ENCODE measurements around the gene CLDN20.
"Not testable (repeated sequence)": the region's sequence is repeated elsewhere in the genome, so short reads cannot be mapped to it uniquely, and the experiment has no call there.

The CLDN20 gene

DNA sequence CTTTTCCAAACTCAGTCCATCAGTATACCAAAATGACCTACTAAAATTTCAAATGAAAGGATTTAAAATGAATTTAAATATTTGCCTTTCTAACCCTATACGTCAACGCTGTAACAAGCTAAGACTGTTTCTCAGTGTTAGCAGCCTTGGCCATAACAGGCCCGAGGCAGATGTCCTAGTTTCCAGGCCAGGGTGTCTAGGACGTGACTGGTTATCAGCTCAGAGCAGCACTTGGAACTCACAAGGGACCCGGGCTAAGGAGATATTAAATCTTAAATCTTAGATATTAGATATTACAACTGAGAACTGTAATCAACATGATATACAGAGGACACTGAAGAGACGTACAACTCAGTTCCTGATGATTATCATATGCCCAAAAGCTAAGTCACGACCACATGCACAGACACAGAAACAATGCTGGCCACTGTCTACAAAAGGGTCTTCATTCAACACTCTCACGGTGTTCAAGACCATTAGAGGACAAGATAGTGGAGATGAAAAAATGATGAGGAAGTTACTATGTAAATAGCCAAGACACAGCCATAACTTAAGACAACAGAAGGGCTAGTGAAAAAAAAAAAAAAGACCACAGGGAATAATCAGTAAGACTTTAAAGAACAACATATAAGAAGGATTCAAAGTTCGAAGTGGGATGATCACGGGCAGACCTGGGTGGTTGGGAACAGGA lies at the start of gene CLDN20:
Gene CLDN20, plus strand, starts transcription at position 641 of the 691 bp plus-strand sequence. CDS start 11,707 bp downstream, outside the sequence.
- Mint-ChIP-seq H3K27ac (peak within 1 kb of the TSS; percentile 50), H3K9me3 (ENCODE audit: low read depth) (no peaks in the 10 kb centered on the region), H3K4me1 (ENCODE audit: low read depth) (peaks cover 9% of the 10 kb centered on the region), H3K27me3 (no peaks in the 10 kb centered on the region), H3K36me3 (peaks cover 10% of the 10 kb centered on the region), H3K4me3 (no peak within 1 kb of the TSS)

- Mint-ChIP-seq H3K9me3 (ENCODE audit: low read depth) (no peaks in the 10 kb centered on the region), H3K27ac (no peak overlapping the region), H3K27me3 (peaks cover 3% of the 10 kb centered on the region), H3K36me3 (no peaks in the 10 kb centered on the region), H3K4me1 (ENCODE audit: low read depth) (no peaks in the 10 kb centered on the region), H3K4me3 (no peak overlapping the region)
Observed at GRCh38 chr6:155215906-155216305, 47.9 kb upstream of the CLDN20 start.

DNA sequence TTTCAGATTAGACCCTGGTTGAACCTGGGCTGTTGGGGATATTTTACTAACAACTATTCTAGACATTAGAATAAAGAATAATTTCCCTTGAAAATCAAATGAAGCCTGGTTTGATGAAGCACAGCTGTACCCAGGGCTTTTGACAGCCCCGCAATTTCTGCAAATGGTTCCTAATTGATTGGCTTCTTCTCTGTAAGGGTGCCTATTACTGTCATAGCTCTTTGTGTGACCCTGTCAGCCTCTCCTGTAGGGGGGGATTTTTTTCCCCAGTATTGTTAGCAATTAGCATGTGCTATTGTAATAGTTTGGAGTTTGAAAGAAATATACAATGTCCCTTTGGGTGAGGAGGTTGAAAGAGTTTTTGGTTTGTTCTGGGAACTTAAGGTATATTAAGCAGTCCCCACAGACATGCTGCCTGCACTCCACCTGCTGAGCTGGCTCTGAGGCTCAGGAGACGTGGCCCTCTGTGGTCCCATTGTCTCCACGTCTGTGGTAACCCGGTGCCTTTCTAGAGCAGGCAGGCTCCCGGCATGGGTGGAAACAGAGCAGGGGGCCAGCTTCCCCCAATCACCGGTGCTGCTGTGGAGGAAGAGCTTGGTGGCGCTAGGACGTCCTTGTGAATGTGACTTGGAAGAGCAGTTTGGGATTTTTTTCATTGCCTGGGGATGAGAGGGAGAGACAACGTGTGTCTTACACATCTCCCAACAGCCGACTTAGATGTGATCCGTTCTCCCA lies 47.3 kb upstream of the CLDN20 start:
- Mint-ChIP-seq H3K4me3 (no peak overlapping the region), H3K4me1 (ENCODE audit: low read depth) (no peaks in the 10 kb centered on the region), H3K27ac (no peak overlapping the region), H3K9me3 (ENCODE audit: low read depth) (no peaks in the 10 kb centered on the region), H3K36me3 (no peaks in the 10 kb centered on the region), H3K27me3 (peaks cover 3% of the 10 kb centered on the region)

GRCh38 chr6:155218711-155219110 lies 45.1 kb upstream of the CLDN20 start:
- H3K4me3 Mint-ChIP-seq; H3K4me1 Mint-ChIP-seq (ENCODE audit: low read depth); H3K27ac Mint-ChIP-seq; H3K36me3 Mint-ChIP-seq; H3K9me3 Mint-ChIP-seq (ENCODE audit: low read depth); H3K27me3 Mint-ChIP-seq: not testable (repeated sequence)

DNA sequence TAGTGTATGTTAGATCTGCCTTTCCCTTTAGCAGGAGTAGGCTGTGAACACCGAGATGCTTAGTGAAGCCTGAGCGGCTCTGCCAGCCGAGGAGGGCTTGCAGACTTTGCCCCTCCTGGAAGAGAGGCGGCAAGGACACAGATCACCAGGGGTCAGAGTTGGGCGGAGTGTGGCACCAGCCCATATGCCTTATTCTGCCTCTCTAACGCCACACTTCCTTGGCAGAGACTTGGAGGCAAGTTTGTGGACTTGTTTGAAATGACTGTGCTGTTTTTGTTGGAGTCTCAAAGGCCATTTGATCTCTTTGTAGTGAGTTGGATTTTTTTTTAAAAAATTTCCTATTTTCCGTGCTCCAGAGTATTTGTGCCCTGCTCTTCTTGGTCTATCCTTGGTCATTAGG lies 44.5 kb upstream of the CLDN20 start:
- H3K9me3 Mint-ChIP-seq (ENCODE audit: low read depth), result no peaks in the 10 kb centered on the region
- no peak overlapping the region for H3K4me3 Mint-ChIP-seq
- H3K27ac Mint-ChIP-seq, result no peak overlapping the region
- H3K36me3 Mint-ChIP-seq, result no peaks in the 10 kb centered on the region
- H3K27me3 Mint-ChIP-seq, result peaks cover 5% of the 10 kb centered on the region
- H3K4me1 Mint-ChIP-seq (ENCODE audit: low read depth), result peaks cover 9% of the 10 kb centered on the region

- Mint-ChIP-seq H3K9me3 (ENCODE audit: low read depth) (no peaks in the 10 kb centered on the region), H3K4me1 (ENCODE audit: low read depth) (peaks cover 14% of the 10 kb centered on the region), H3K27me3 (peaks cover 5% of the 10 kb centered on the region), H3K4me3 (no peak overlapping the region), H3K36me3 (no peaks in the 10 kb centered on the region), H3K27ac (no peak overlapping the region)
Observed at GRCh38 chr6:155219858-155220301, 43.9 kb upstream of the CLDN20 start.

GRCh38 chr6:155221086-155221485 lies 42.7 kb upstream of the CLDN20 start:
- Mint-ChIP-seq H3K4me1 (ENCODE audit: low read depth) (peaks cover 16% of the 10 kb centered on the region), H3K27me3 (peaks cover 5% of the 10 kb centered on the region), H3K27ac (no peak overlapping the region), H3K9me3 (ENCODE audit: low read depth) (no peaks in the 10 kb centered on the region), H3K4me3 (no peak overlapping the region), H3K36me3 (no peaks in the 10 kb centered on the region)

DNA sequence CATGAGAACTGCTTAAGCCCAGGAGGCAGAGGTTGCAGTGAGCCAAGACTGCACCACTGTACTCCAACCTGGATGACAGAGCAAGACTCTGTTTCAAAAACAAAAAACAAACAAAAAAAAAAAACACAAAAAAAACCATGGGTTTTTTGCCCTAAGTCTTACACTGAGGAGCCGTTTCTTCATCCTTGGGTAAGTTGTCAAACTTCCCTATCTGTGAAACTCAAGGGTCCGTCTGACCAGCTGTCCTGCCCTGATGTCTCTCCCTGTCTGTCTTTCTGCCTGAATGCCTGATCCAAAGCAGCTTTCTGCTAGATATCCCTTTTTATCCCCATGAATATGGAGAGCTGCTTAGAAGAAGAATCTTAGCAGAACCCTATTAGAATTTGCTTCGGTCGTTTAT lies 41.3 kb upstream of the CLDN20 start:
- no peak overlapping the region for H3K4me3 Mint-ChIP-seq
- H3K4me1 Mint-ChIP-seq (ENCODE audit: low read depth), result peaks cover 16% of the 10 kb centered on the region
- no peak overlapping the region for H3K27ac Mint-ChIP-seq
- no peaks in the 10 kb centered on the region for H3K9me3 Mint-ChIP-seq (ENCODE audit: low read depth)
- H3K36me3 Mint-ChIP-seq, result peaks cover 2% of the 10 kb centered on the region
- H3K27me3 Mint-ChIP-seq, result peaks cover 6% of the 10 kb centered on the region

GRCh38 chr6:155223646-155224451 lies 40.0 kb upstream of the CLDN20 start:
- Mint-ChIP-seq H3K4me1 (ENCODE audit: low read depth) (peaks cover 16% of the 10 kb centered on the region), H3K27ac (peak overlapping the region; percentile 84), H3K4me3 (peak overlapping the region; percentile 25), H3K36me3 (peaks cover 2% of the 10 kb centered on the region), H3K9me3 (ENCODE audit: low read depth) (no peaks in the 10 kb centered on the region), H3K27me3 (peaks cover 9% of the 10 kb centered on the region)

DNA sequence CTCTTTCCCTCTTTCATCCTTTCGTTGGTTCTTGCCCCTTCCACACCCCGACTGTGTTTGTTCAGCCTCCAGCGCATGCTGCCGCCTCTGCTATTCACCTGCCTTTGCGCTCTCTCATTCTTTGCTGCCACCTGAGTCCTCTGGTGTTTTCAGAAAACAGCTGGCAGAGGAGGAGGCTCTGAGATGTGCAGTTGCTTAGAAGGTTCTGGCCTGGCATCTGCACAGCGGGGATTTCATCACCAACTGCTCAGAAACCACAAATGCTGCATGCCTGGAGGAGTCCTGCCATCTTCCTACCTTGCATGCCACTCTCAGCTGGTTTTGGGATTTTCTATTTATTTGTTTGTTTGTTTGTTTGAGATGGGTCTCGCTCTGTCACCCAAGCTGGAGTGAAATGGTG lies 39.2 kb upstream of the CLDN20 start:
- peaks cover 16% of the 10 kb centered on the region for H3K4me1 Mint-ChIP-seq (ENCODE audit: low read depth)
- peaks cover 5% of the 10 kb centered on the region for H3K27me3 Mint-ChIP-seq
- H3K36me3 Mint-ChIP-seq, result peaks cover 2% of the 10 kb centered on the region
- H3K9me3 Mint-ChIP-seq (ENCODE audit: low read depth), result no peaks in the 10 kb centered on the region
- H3K4me3 Mint-ChIP-seq, result no peak overlapping the region
- peak overlapping the region; percentile 84 for H3K27ac Mint-ChIP-seq

DNA sequence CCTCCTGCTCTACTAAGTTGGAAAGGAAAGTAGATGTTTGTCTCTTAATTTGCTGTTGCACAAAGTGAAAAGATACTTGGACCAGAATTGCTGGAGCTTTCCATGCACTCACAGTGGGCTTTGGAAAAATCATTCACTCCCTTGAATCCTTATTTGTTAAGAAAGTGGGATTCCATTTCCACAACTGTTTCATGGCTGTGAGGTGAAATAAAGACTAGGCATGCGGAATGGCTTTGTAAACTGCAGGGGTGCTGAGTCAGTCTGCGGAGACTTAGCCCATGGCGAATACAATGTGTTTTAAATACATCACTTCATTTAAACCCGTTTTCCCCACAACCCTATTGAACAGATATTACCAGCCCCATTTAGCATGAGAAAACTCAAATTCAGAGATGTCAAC lies 36.8 kb upstream of the CLDN20 start:
- Mint-ChIP-seq H3K27me3 (peaks cover 5% of the 10 kb centered on the region), H3K9me3 (ENCODE audit: low read depth) (peaks cover 3% of the 10 kb centered on the region), H3K27ac (no peak overlapping the region), H3K36me3 (peaks cover 5% of the 10 kb centered on the region), H3K4me1 (ENCODE audit: low read depth) (peaks cover 16% of the 10 kb centered on the region), H3K4me3 (no peak overlapping the region)

- H3K27me3 Mint-ChIP-seq, result peaks cover 4% of the 10 kb centered on the region
- H3K27ac Mint-ChIP-seq, result no peak overlapping the region
- H3K36me3 Mint-ChIP-seq, result peaks cover 5% of the 10 kb centered on the region
- no peak overlapping the region for H3K4me3 Mint-ChIP-seq
- H3K4me1 Mint-ChIP-seq (ENCODE audit: low read depth), result peaks cover 14% of the 10 kb centered on the region
- H3K9me3 Mint-ChIP-seq (ENCODE audit: low read depth), result peaks cover 3% of the 10 kb centered on the region
Observed at GRCh38 chr6:155228546-155229166, 35.2 kb upstream of the CLDN20 start.

GRCh38 chr6:155230975-155231374 lies 32.8 kb upstream of the CLDN20 start:
- H3K4me3 Mint-ChIP-seq; H3K4me1 Mint-ChIP-seq (ENCODE audit: low read depth); H3K27ac Mint-ChIP-seq; H3K36me3 Mint-ChIP-seq; H3K27me3 Mint-ChIP-seq; H3K9me3 Mint-ChIP-seq (ENCODE audit: low read depth): not testable (repeated sequence)

- Mint-ChIP-seq H3K4me1 (ENCODE audit: low read depth) (no peaks in the 10 kb centered on the region), H3K4me3 (no peak overlapping the region), H3K27ac (no peak overlapping the region), H3K9me3 (ENCODE audit: low read depth) (peaks cover 3% of the 10 kb centered on the region), H3K27me3 (peaks cover 3% of the 10 kb centered on the region), H3K36me3 (peaks cover 3% of the 10 kb centered on the region)
Observed at GRCh38 chr6:155232848-155233247, 31.0 kb upstream of the CLDN20 start.

DNA sequence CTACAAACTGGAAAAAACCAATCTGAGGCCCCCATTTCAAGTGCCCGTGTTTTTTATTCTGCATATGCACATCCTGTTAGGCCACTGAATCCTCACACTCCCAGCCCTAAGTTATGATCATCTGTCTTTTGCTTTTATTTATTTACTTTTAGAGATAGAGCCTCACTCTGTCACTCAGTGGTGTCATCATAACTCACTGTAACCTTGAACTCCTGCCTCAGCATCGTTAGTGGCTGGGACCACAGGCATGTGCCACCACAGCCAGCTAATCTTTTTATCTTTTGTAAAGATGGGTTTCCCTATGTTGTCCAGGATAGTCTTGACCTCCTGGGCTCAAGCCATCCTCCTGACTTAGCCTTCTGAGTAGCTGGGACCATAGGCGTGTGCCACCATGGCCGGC lies 29.6 kb upstream of the CLDN20 start:
- Mint-ChIP-seq H3K4me1 (ENCODE audit: low read depth) (no peaks in the 10 kb centered on the region), H3K27ac (no peak overlapping the region), H3K36me3 (peaks cover 3% of the 10 kb centered on the region), H3K4me3 (no peak overlapping the region), H3K9me3 (ENCODE audit: low read depth) (peaks cover 3% of the 10 kb centered on the region), H3K27me3 (peaks cover 6% of the 10 kb centered on the region)

All from activated naive CD8-positive, alpha-beta T cell (primary cell).